Esophagus squamous epithelium (tissue), 5 donors: ENCODE results near the gene TFAP2C. TPM values are rescaled to one million over a fixed set of nuclear protein-coding genes. Genes with fewer than 3 reads are reported as not detected.

ENCODE experiments used
- DNase-seq: peaks from one replicate; lab custom pipeline; 2025; lab: John Stamatoyannopoulos, UW
- H3K27ac ChIP-seq, 4 donors: fragments of 200-600 bp; sonication (generic); one replicate each; pipeline ENCODE4 v1.5.1; 2016 to 2019; ENCODE audit warnings: mild to moderate bottlenecking in 1 of 4
- H3K27me3 ChIP-seq, 4 donors: fragments of 200-600 bp; sonication (generic); 1 replicate in 3 of 4; 2 replicates in 1 of 4; pipeline versions ENCODE4 v1.5.1 to v1.6.0; 2017 to 2021; ENCODE audit warnings: antibody characterized with exemption in 1 of 4
- H3K36me3 ChIP-seq, 3 donors: fragments of 200-600 bp; sonication (generic); one replicate each; pipeline ENCODE4 v1.5.1; 2016 to 2019
- H3K4me1 ChIP-seq, 3 donors: fragments of 200-600 bp; sonication (generic); one replicate each; pipeline ENCODE4 v1.5.1; 2017 to 2019
- H3K4me3 ChIP-seq, 4 donors: fragments of 200-600 bp; sonication (generic); 1 replicate in 3 of 4; 2 replicates in 1 of 4; pipeline ENCODE4 v1.5.1; 2016 to 2019; ENCODE audit warnings: mild to moderate bottlenecking in 2 of 4, moderate library complexity in 1 of 4
- H3K9me3 ChIP-seq, 3 donors: fragments of 200-600 bp; sonication (generic); one replicate each; pipeline ENCODE4 v1.5.1; 2016 to 2019
- POLR2A ChIP-seq, 4 donors: fragments of 450-650 bp; IDR thresholded peaks; one replicate each; pipeline ENCODE4 v1.6.1; 2017; ENCODE audit warnings: antibody characterized with exemption in 4 of 4, mild to moderate bottlenecking in 4 of 4, moderate library complexity in 3 of 4
- WGBS, 2 donors: methylation state at CpG; one replicate each; pipeline ENCODE4 v1.1.5; 2018; 5-methylcytosine and 5-hydroxymethylcytosine counted together
- intact Hi-C: fragments of 100-400 bp; cut with DNase I; formaldehyde crosslinking; loops from one replicate; pipeline ENCODE4 v1.15.0; 2022
- total RNA-seq, 4 donors: library from RNA; depleted of rRNA; stranded (reverse); fragments of >200 nt; gene quantifications; one replicate each; pipeline ENCODE4 v1.1.0, GENCODE V29; 2016
- TF ChIP-seq, protein P1 (sequence below), 6 experiments: fragments of 450-650 bp in 4 of 6; fragments of 200-600 bp in 2 of 6; sonication (generic) in 2 of 6; IDR thresholded peaks; one replicate each; pipeline ENCODE4 v1.5.1; 2016 to 2019; ENCODE audit warnings: antibody characterized with exemption in 6 of 6, mild to moderate bottlenecking in 4 of 6, moderate library complexity in 4 of 6
- donor health status: DM: yes; HTN: yes; CAD: no.

The TFAP2C gene
- total RNA-seq, 4 donors from 2014 or later = 25.9 to 34.8 (median 31.8) TPM

DNA sequence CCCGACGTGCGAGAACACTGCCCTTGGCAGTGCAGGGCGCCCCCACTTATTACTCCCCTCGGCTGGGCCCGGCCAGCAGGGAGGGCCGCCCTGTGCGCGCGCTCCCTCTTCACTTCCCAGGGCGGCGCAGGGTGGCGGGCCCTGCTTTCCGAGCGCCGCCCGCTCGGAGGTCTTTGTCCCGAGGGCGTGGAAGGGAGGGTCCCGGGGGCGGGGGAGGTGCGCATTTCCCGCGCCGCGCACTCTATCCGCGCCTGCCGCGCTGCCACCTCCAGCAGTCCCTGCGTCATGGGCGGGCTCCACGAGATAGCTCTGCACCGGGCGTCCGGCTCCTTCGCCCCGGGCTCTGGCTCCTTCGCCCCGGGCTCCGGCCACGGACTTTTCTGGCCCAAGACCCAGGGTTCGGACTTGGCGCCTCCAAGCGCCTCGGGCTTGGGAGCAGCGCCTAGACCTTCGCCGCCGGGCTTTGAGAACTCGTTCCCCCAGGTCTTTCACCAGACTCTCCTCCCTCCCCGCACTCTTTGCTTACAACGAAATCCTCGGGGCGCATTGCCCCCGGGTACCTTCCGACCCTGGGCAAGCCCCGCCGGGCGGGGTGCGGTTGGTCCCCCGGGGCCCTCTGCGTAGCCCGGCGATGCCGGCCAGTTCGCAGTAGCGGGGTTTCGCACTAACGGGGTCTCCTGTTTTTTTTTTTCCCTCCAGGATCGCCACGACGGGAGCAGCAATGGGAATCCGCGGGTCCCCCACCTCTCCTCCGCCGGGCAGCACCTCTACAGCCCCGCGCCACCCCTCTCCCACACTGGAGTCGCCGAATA lies 1.6 kb downstream of the TFAP2C start:
- DNase-seq = no peak
- peaks cover 0 to 23% (median 0%) of the 10 kb centered on the region in 3 donors for H3K36me3 ChIP-seq
- peaks cover 35 to 100% (median 44%) of the 10 kb centered on the region in 3 donors for H3K4me1 ChIP-seq
- H3K4me3 ChIP-seq = peak overlapping the region; percentile 66 to 85 (median 76)
- peaks cover 0 to 97% (median 7%) of the 10 kb centered on the region in 4 donors for H3K27me3 ChIP-seq
- H3K27ac ChIP-seq = peak overlapping the region; percentile 89 to 97 (median 92)
- no peaks in the 10 kb centered on the region for H3K9me3 ChIP-seq
- intact Hi-C loops = no loop called here
- TF ChIP-seq, protein P1, sequence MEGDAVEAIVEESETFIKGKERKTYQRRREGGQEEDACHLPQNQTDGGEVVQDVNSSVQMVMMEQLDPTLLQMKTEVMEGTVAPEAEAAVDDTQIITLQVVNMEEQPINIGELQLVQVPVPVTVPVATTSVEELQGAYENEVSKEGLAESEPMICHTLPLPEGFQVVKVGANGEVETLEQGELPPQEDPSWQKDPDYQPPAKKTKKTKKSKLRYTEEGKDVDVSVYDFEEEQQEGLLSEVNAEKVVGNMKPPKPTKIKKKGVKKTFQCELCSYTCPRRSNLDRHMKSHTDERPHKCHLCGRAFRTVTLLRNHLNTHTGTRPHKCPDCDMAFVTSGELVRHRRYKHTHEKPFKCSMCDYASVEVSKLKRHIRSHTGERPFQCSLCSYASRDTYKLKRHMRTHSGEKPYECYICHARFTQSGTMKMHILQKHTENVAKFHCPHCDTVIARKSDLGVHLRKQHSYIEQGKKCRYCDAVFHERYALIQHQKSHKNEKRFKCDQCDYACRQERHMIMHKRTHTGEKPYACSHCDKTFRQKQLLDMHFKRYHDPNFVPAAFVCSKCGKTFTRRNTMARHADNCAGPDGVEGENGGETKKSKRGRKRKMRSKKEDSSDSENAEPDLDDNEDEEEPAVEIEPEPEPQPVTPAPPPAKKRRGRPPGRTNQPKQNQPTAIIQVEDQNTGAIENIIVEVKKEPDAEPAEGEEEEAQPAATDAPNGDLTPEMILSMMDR (IDR thresholded peaks at IDR 0.05) = no peak
- no peak for TF ChIP-seq POLR2A (IDR thresholded peaks at IDR 0.05)
- WGBS, 2 donors = 3 to 4% methylated on average over 33 to 42 of the region's 82 CpGs

DNA sequence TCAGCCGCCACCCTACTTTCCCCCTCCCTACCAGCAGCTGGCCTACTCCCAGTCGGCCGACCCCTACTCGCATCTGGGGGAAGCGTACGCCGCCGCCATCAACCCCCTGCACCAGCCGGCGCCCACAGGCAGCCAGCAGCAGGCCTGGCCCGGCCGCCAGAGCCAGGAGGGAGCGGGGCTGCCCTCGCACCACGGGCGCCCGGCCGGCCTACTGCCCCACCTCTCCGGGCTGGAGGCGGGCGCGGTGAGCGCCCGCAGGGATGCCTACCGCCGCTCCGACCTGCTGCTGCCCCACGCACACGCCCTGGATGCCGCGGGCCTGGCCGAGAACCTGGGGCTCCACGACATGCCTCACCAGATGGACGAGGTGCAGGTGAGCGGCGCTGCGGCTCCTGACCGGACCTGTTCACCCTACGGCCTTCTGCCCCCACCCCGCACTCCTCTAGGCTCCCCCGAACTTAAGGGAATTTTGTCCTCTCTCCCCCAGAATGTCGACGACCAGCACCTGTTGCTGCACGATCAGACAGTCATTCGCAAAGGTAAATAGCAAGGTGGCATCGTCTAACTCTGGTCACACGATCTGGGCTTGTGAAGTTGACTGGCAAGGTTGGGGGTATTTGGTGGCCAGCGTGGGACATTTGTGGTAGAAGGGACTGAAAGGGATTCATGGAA lies 2.3 kb downstream of the TFAP2C start:
- Histone ChIP-seq H3K4me1 (peaks cover 28 to 100% (median 43%) of the 10 kb centered on the region in 3 donors), H3K4me3 (peak overlapping the region; percentile 66 to 85 (median 76)), H3K27me3 (peaks cover 0 to 96% (median 7%) of the 10 kb centered on the region in 4 donors), H3K27ac (peak overlapping the region; percentile 35 to 97 (median 92)), H3K9me3 (no peaks in the 10 kb centered on the region), H3K36me3 (peaks cover 0 to 29% (median 0%) of the 10 kb centered on the region in 3 donors)
- intact Hi-C loops = no loop called here
- TF ChIP-seq, protein P1 (IDR thresholded peaks at IDR 0.05) = no peak
- TF ChIP-seq POLR2A (IDR thresholded peaks at IDR 0.05) = no peak
- WGBS, 2 donors = 14 to 33% methylated on average over 1 to 2 of the region's 48 CpGs
- DNase-seq = no peak

DNA sequence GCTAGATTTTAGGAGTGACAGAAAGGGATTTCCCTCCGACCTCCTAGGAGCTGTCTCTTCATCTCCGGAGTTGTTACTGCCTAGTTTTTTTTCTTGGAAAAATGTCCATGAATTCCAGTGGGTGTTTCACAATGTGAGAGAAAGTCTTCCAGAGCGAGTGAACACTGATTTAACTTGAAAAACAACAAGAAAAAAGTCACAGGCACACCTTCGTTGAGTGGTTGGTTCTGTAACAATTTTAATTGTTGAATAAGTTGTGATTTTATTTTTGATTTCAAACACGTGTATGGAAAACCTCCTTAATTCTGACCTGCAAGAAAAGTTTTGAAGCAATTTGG lies 2.9 kb downstream of the TFAP2C start:
- Histone ChIP-seq H3K27ac (peak overlapping the region in 3 of 4 donors; percentile 89 to 97 (median 96)), H3K27me3 (peaks cover 0 to 96% (median 7%) of the 10 kb centered on the region in 4 donors), H3K9me3 (no peaks in the 10 kb centered on the region), H3K4me1 (peaks cover 22 to 100% (median 40%) of the 10 kb centered on the region in 3 donors), H3K36me3 (peaks cover 0 to 34% (median 0%) of the 10 kb centered on the region in 3 donors), H3K4me3 (peak overlapping the region; percentile 66 to 85 (median 76))
- intact Hi-C loops = no loop called here
- 13 to 23% methylated on average over 5 of the region's 5 CpGs for WGBS, 2 donors
- TF ChIP-seq, protein P1 (IDR thresholded peaks at IDR 0.05) = no peak
- TF ChIP-seq POLR2A (IDR thresholded peaks at IDR 0.05) = no peak
- no peak for DNase-seq

DNA sequence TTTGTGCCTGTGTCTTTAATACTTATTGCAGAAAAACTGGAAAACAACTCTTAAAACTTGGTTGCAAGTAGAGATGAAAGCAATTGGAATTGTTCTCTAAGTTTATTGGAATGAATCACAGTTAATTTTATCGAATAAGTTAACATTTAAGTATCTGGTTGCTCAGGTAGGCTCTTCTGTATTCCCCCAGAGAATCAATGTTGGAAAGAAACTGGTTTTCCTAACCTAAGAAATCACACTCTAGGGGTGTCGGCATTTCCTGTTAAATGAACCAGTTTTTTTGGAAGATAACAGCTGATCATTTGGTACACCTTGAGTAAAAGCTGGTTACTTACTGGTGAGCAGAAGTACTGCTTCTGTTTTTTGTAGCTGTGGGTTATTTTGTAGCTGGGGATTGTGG lies 5.2 kb downstream of the TFAP2C start:
- Histone ChIP-seq H3K27ac (peak overlapping the region in 3 of 4 donors; percentile 30 to 96 (median 56)), H3K9me3 (no peaks in the 10 kb centered on the region), H3K36me3 (peaks cover 0 to 58% (median 0%) of the 10 kb centered on the region in 3 donors), H3K4me3 (peak overlapping the region in 3 of 4 donors; percentile 66 to 85 (median 78)), H3K27me3 (peaks cover 0 to 77% (median 6%) of the 10 kb centered on the region in 4 donors), H3K4me1 (peaks cover 12 to 87% (median 19%) of the 10 kb centered on the region in 3 donors)
- DNase-seq = no peak
- intact Hi-C loops = no loop called here
- WGBS, 2 donors = 35 to 57% methylated on average over 2 of the region's 2 CpGs
- no peak for TF ChIP-seq POLR2A (IDR thresholded peaks at IDR 0.05)
- TF ChIP-seq, protein P1 (IDR thresholded peaks at IDR 0.05) = no peak
